ENCODE results near the gene FAM98C.
A peak's percentile ranks its signal among the peaks of the same experiment; 100 is the strongest.

FAM98C gene

GRCh38 chr19:38402967-38403674 lies at the start of gene FAM98C:
TSS of gene FAM98C (plus strand) at chr19:38403093. CDS start at chr19:38403154, 61 bp downstream.
- peak; percentile 96 for DNase-seq
- H3K27ac ChIP-seq = peak within 1 kb of the TSS; percentile 74

GRCh38 chr19:38355728-38356725 lies 46.9 kb upstream of the FAM98C start:
- DNase-seq = no peak
- peaks cover 5% of the 10 kb centered on the region for H3K27me3 ChIP-seq (ENCODE audit: insufficient read depth, low read depth, severe bottlenecking)
- no peak for TF ChIP-seq CTCF (IDR thresholded peaks at IDR 0.05; ENCODE audit: low read depth, low read length)

More at GRCh38 chr19:38402967-38403674, at the start of gene FAM98C:
- Histone ChIP-seq H3K9me3 (ENCODE audit: severe bottlenecking) (no peaks in the 10 kb centered on the region), H3K36me3 (peaks cover 8% of the 10 kb centered on the region), H3K4me3 (ENCODE audit: low read depth, low read length) (peak within 1 kb of the TSS; percentile 70), H3K27me3 (ENCODE audit: insufficient read depth, low read depth, severe bottlenecking) (no peaks in the 10 kb centered on the region)
- TF ChIP-seq CTCF (IDR thresholded peaks at IDR 0.05; ENCODE audit: low read depth, low read length) = peak; percentile 89

GRCh38 chr19:38358071-38358470 lies 44.8 kb upstream of the FAM98C start:
- no peaks in the 10 kb centered on the region for H3K9me3 ChIP-seq (ENCODE audit: severe bottlenecking)
- no peak overlapping the region for H3K4me3 ChIP-seq (ENCODE audit: low read depth, low read length)
- no peak for DNase-seq
- H3K36me3 ChIP-seq = no peaks in the 10 kb centered on the region
- no peak overlapping the region for H3K27ac ChIP-seq
- no peak for TF ChIP-seq CTCF (IDR thresholded peaks at IDR 0.05; ENCODE audit: low read depth, low read length)
- peaks cover 8% of the 10 kb centered on the region for H3K27me3 ChIP-seq (ENCODE audit: insufficient read depth, low read depth, severe bottlenecking)

More at GRCh38 chr19:38355728-38356725, 46.9 kb upstream of the FAM98C start:
- no peaks in the 10 kb centered on the region for H3K36me3 ChIP-seq
- no peak overlapping the region for H3K4me3 ChIP-seq (ENCODE audit: low read depth, low read length)
- H3K27ac ChIP-seq = no peak overlapping the region
- no peaks in the 10 kb centered on the region for H3K9me3 ChIP-seq (ENCODE audit: severe bottlenecking)

- TF ChIP-seq CTCF (IDR thresholded peaks at IDR 0.05; ENCODE audit: low read depth, low read length) = no peak
- Histone ChIP-seq H3K9me3 (ENCODE audit: severe bottlenecking) (peaks cover under 1% of the 10 kb centered on the region), H3K27ac (no peak overlapping the region), H3K36me3 (no peaks in the 10 kb centered on the region), H3K27me3 (ENCODE audit: insufficient read depth, low read depth, severe bottlenecking) (peaks cover 8% of the 10 kb centered on the region), H3K4me3 (ENCODE audit: low read depth, low read length) (no peak overlapping the region)
- DNase-seq = no peak
These were observed 43.5 kb upstream of the FAM98C start for GRCh38 chr19:38359242-38360021.

GRCh38 chr19:38360351-38360750 lies 42.5 kb upstream of the FAM98C start:
- TF ChIP-seq CTCF (IDR thresholded peaks at IDR 0.05; ENCODE audit: low read depth, low read length) = no peak
- Histone ChIP-seq H3K9me3 (ENCODE audit: severe bottlenecking) (peaks cover 6% of the 10 kb centered on the region), H3K4me3 (ENCODE audit: low read depth, low read length) (no peak overlapping the region), H3K36me3 (no peaks in the 10 kb centered on the region), H3K27ac (no peak overlapping the region), H3K27me3 (ENCODE audit: insufficient read depth, low read depth, severe bottlenecking) (peaks cover 8% of the 10 kb centered on the region)
- DNase-seq = peak; percentile 31

Data from WERI-Rb-1 (cell line).